ENCODE measurements around the gene HMHB1. TPM values are rescaled to one million over a fixed set of nuclear protein-coding genes. Genes with fewer than 3 reads are reported as not detected.

The HMHB1 gene
- total and polyA plus RNA-seq, 9 of the 15 experiments (the other 6 are each of a cell fraction or from before 2014, with no cell fraction given), result not detected

GRCh38 chr5:143775258-143775657, 36.7 kb upstream of the HMHB1 start (continued):
- no peak for TF ChIP-seq UBTF (IDR thresholded peaks at IDR 0.05; ENCODE audit: borderline replicate concordance in 1 of 2, low read depth in 2 of 2, low read length in 2 of 2)
- no peak for TF ChIP-seq POLR2G (IDR thresholded peaks at IDR 0.05; ENCODE audit: low read depth, low read length)
- TF ChIP-seq FUS (optimal IDR thresholded peaks at IDR 0.05; ENCODE audit: low read depth, low read length), result no peak
- peak; percentile 78; the same call in 1 of the 2 replicates for TF ChIP-seq NFE2L1 (tag; IDR thresholded peaks at IDR 0.05; ENCODE audit: borderline replicate concordance, low read depth)
- no peak for TF ChIP-seq BRD9 (IDR thresholded peaks at IDR 0.05; ENCODE audit: low read depth, partially characterized antibody)
- no peak for TF ChIP-seq ZBTB17 (CRISPR knock-in tag; IDR thresholded peaks at IDR 0.05)
- no peak for TF ChIP-seq ATF2 (CRISPR knock-in tag; IDR thresholded peaks at IDR 0.05)
- no peak for TF ChIP-seq GTF3C2 (IDR thresholded peaks at IDR 0.05; ENCODE audit: borderline replicate concordance, extremely low read depth, insufficient read length)
- no peak for TF ChIP-seq ZNF609 (CRISPR knock-in tag; IDR thresholded peaks at IDR 0.05; ENCODE audit: borderline replicate concordance)
- TF ChIP-seq STAT5B (CRISPR knock-in tag; IDR thresholded peaks at IDR 0.05), result no peak
- TF ChIP-seq ELK1 (CRISPR knock-in tag; IDR thresholded peaks at IDR 0.05), result no peak
- TF ChIP-seq JUND (IDR thresholded peaks at IDR 0.05; ENCODE audit: borderline replicate concordance, low read depth, low read length), result no peak
- TF ChIP-seq JUND (tag; IDR thresholded peaks at IDR 0.05; ENCODE audit: borderline replicate concordance, low read depth, low read length), result peak; percentile 16; the same call in 1 of the 3 replicates
- TF ChIP-seq KAT2B (IDR thresholded peaks at IDR 0.05; ENCODE audit: low read depth, low read length), result no peak
- TF ChIP-seq ESRRA (IDR thresholded peaks at IDR 0.05; ENCODE audit: borderline replicate concordance, low read depth), result no peak

Measured in K562 (cell line).